Gastroesophageal sphincter (tissue), 3 donors: ENCODE data around the gene CDH23.

Source experiments
- CTCF ChIP-seq, 4 experiments: fragments of 200-600 bp in 2 of 4; fragments of 450-650 bp in 2 of 4; sonication (generic) in 1 of 4; IDR thresholded peaks; one replicate each; pipeline ENCODE4 v1.5.1; 2017 to 2019; ENCODE audit warnings: antibody characterized with exemption in 4 of 4, mild to moderate bottlenecking in 2 of 4, moderate library complexity in 2 of 4
- EP300 ChIP-seq: sonication (generic); formaldehyde crosslinking; IDR thresholded peaks from one replicate; pipeline ENCODE4 v1.6.1; 2017; ENCODE audit warnings: antibody characterized with exemption, mild to moderate bottlenecking
- POLR2A ChIP-seq, 2 donors: fragments of 450-650 bp; IDR thresholded peaks; one replicate each; pipeline ENCODE4 v1.6.1; 2017; ENCODE audit warnings: antibody characterized with exemption in 2 of 2, mild to moderate bottlenecking in 2 of 2, moderate library complexity in 1 of 2
- POLR2AphosphoS5 ChIP-seq: sonication (generic); formaldehyde crosslinking; IDR thresholded peaks from one replicate; pipeline ENCODE4 v1.6.1; 2017; ENCODE audit warnings: antibody characterized with exemption

- no peak for TF ChIP-seq POLR2AphosphoS5
- no peak for TF ChIP-seq CTCF (IDR thresholded peaks at IDR 0.05)
- TF ChIP-seq POLR2A (IDR thresholded peaks at IDR 0.05): no peak
- TF ChIP-seq EP300: no peak
Observed at GRCh38 chr10:71761541-71762113, 364.9 kb downstream of the CDH23 start.
